GM18873 (cell line): ENCODE data around the gene SLC5A11.

Source experiments
- ATAC-seq: cut with Tn5 transposase; IDR thresholded peaks from one replicate; pipeline ENCODE4 v1.9.1; 2021; ENCODE audit warnings: mild to moderate bottlenecking, moderate library complexity, moderate number of reproducible peaks; ENCODE audit not compliant: unreplicated experiment, low FRiP score

Gene SLC5A11

DNA sequence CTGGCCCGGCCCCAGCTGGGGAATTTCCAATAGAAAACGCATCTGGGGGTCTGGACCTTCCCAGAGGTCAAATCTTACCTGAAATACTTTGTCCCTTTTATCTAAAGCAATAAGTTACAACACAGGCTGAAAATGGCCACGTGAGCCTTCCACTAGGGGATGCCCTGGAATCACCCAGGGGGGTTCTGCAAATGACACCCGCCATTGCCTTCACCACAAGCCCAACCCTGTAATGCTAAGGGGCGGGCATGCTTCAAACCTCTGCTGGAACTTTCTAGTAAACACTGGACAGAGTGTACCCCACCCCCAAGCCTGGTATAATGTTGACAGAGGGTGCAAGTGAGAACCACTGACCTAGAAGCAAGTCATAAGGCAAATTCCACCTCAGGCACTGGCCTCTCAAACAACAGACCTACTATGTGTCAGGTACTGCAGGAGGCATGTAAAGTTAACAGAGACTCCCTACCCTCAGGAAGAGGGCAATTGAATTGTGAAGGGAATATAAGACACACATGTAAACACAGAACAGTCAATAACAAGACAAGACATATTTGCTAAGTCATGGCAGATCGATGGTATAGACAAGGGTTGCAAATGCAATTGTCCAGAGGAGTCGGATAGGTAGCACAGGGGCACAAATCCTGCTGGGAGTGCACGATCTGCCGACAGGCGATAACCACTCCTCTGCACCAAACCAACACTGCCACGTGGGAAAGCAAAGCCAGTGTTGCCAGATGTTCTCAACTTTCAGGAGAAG lies 110.4 kb downstream of the SLC5A11 start:
- ATAC-seq = no peak

- ATAC-seq = no peak
These were observed 112.1 kb downstream of the SLC5A11 start for GRCh38 chr16:24957887-24958286.
